GM21825 (cell line): ENCODE data around the gene RAB11FIP4.
"Not testable (repeated sequence)": the region's sequence is repeated elsewhere in the genome, so short reads cannot be mapped to it uniquely, and the experiment has no call there.

Source experiments
- ATAC-seq: cut with Tn5 transposase; IDR thresholded peaks from one replicate; pipeline ENCODE4 v1.9.1; 2021; ENCODE audit warnings: mild to moderate bottlenecking, moderate library complexity; ENCODE audit not compliant: unreplicated experiment

RAB11FIP4 gene

DNA sequence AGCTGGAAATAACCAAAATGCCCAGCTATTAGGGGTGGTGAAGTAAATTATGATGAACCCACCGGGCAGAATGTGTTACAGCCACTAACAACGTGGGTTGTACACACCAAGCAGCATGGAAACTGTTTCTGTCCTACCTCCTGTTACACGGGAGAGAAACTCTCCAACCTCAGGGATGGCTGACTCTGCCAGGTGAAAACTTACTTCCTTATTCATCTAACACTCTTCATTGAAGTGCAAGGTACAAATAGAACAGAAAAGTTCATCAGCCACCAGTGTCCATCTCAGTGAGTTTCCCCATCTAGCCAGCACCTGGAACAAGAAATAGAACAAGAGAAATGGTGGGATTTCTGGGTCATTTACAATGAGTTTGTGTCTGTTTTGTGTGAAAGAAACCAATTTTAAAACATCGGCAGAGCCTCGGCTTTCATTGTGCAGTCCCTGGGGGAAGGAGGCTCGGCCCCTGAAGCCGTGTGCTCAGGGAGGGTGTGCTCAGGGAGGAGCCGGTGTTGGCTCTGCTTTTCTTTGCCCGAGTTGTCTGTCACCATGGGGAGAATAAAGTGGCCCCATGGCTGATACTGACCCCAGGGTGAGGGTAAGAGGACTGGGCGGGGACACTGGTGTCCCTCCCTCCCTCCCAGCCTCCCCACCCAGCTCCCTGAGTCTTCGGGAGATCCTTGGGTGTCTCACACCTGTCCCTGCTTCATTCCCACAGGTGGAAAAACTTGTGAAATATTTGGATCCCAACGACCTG, 39.8 kb downstream of the RAB11FIP4 start:
- ATAC-seq = no peak

- ATAC-seq = no peak
Measured at GRCh38 chr17:31431852-31432658, 40.6 kb downstream of the RAB11FIP4 start.

- ATAC-seq = no peak
Measured at GRCh38 chr17:31433091-31433790, 41.8 kb downstream of the RAB11FIP4 start.

DNA sequence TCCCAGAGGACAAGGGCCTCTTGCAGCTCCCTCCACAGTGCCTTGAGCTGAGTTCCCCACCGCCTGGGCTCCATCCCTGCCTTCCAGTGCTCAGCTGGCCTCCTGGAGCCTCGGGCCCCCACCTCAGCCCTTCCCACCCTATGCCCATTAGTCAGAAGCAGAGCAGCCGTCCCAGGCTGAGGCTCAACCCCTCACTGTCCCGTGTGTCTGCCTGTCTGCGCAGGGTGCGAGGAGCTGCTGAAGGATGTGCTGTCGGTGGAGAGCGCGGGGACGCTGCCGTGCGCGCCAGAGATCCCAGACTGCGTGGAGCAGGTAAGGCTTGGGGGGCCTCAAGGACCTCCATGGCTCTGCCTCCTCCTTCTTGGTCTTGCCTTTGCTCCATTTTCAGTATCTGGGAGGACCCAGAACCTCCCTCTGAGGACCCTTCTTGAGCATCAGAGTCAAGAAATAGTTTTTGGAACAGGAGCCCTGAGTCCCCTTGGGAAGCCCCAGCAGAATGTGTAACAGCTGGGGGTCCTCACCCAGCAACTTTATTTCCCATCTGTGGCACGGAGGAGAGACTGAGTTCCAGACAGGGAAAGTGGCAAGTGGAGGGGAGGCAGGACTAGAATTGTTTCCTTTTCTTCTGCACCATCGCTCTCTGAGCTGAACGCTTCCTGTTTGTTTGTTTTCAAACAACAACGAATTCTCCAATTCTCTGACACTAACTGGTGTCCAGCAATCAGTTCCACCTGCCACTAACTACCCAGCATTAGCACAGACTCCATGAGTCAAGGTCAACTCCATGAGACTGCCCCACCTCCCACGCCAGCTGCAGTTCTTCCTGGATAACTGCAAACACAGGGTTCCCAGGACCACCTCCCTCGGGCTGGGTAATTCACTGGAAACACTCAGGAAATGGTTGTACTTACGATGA, 42.6 kb downstream of the RAB11FIP4 start:
- no peak for ATAC-seq

DNA sequence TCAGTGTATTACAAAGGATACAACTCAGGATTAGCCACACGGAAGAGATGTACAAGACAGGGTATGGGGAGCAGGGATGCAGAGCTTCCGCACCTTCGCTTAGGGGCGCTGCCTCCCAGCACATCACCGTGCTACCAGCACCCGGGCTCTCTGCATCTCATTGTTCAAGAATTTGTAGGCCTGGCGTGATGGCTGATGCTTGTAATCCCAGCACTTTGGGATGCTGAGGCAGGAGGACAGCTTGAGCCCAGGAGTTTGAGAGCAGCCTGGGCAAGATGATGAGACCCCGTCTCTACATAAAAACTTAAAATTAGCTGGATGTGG, 43.2 kb downstream of the RAB11FIP4 start:
- ATAC-seq = no peak

DNA sequence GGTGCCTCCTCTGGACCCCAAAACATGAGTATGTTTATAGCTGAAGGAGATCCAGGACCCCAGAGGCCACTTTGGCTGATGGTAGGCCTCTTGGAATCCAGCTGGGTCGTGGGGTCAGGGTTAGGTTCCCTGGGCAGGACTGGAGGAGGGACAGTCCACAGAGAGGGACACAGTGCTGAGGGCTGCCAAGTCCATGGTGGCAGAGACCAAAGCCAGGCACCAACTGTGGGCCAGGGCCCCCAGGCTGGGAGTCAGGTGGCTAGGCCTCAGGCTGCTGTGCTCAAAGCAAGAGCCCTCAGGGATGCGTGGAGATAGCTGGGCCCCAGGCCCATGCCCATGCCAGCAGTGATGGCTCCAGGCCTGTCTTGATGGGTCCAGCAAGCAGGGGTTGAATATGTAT, 44.1 kb downstream of the RAB11FIP4 start:
- no peak for ATAC-seq

GRCh38 chr17:31437720-31438400, 46.4 kb downstream of the RAB11FIP4 start:
- no peak for ATAC-seq

- ATAC-seq = no peak
Measured at GRCh38 chr17:31439716-31440115, 48.2 kb downstream of the RAB11FIP4 start.

- no peak for ATAC-seq
Measured at GRCh38 chr17:31442276-31442675, 50.8 kb downstream of the RAB11FIP4 start.

- ATAC-seq = not testable (repeated sequence)
Measured at GRCh38 chr17:31442856-31443255, 51.4 kb downstream of the RAB11FIP4 start.

DNA sequence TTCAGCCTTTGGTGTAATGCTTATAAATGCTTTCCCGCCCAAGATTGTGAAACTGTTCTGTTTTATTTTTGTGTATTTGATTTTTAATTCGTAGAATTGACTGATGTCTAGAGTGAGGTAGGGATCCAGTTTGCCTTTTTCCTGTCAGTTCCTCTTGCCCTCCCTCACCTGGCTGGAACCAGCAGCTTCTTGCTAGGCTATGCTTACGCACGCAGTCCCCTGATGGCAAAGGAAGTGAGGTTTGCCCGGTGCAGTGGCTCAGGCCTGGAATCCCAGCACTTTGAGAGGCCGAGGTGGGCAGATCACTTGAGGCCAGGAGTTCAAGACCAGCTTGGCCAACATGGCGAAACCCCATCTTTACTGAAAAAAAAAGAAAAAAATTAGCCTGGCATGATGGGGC, 51.9 kb downstream of the RAB11FIP4 start:
- ATAC-seq = no peak

DNA sequence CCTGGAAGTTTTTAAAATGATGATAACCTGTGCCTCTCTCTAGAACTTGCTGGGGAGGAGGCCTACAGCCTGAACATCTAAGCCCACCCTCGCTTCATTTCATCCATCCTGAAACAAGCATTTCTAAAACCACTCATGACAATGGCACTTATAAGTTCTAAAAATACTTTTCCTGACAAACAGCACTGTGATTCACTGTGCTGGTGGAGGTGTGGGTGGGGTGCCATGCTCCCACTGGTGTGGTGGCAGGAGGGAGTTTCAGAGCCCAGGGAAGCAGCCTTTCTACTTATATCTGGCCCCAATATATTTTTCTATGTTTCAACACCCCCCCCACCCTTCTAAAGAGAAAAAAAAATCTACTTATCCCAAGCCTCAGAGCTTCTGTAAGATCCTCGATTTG, 52.6 kb downstream of the RAB11FIP4 start:
- ATAC-seq = no peak

- ATAC-seq = no peak
Measured at GRCh38 chr17:31446195-31446967, 54.9 kb downstream of the RAB11FIP4 start.

DNA sequence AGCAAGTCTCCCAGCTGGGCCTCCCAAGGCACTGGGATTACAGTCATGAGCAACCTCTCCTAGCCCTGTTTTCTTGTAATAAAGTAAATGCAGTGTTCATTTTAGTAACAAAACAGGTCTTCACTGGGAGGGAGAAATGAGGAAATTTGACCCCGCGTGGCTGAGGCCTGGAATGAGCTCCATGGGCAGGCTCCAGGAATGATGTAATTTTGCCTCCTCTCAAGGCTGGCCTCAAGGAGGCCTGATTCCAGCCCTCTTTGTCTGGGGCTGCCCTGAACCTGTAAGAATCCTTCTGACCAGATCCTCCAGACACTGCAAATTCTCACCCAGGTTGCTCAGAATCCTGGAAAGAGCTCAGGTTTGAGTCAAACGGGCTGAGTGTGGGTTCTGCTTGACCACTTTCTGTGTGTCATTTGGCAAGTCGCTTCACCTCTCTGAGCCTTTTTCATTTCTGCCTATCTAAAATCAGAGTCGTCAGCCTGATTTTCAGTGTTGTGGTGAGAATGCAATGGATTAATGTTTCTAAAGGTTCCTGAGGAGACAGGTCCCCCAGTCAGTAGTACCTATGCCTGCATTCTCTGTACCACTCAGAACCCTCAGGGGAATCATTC, 57.1 kb downstream of the RAB11FIP4 start:
- ATAC-seq = no peak

- no peak for ATAC-seq
Measured at GRCh38 chr17:31449111-31449510, 57.6 kb downstream of the RAB11FIP4 start.

DNA sequence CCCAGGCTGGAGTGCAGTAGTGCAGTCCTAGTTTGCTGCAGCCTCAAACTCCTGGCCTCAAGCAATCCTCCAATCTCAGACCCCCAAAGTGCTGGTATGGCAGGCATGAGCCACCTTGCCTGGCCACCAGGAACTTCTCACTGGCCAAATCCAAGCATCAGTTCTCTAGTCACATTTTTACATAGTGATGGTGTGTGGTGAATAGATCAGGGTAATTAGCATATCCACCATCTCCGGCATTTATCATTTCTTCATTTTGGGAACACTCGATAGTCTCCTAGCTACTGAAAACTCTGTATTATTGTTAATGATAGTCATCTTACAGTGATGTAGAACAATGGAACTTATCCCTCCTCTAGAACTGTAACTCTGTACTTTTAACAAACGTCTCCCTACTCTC, 58.3 kb downstream of the RAB11FIP4 start:
- ATAC-seq = no peak

DNA sequence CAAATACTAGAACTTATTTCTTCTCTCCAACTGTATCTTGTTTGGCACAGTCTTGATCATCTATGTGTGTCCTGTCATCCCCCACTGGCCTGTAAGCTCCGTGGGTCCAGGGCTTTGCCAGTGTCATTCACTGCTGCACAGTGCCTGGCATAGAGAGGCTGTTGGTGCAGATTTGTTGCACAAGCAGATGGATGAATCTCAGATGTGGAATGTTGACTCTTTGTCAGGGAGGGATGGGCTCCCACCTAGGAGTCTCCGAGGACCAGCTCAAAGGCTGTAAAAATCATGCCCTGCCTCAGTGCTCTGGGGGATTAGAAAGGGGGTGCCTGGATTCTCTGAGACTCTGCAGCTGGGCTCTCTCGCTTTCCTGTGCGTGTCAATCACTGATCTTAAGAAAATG, 60.6 kb downstream of the RAB11FIP4 start:
- no peak for ATAC-seq

GRCh38 chr17:31452561-31453110, 61.2 kb downstream of the RAB11FIP4 start:
- ATAC-seq = no peak

- no peak for ATAC-seq
Measured at GRCh38 chr17:31453896-31454295, 62.4 kb downstream of the RAB11FIP4 start.
